ENCODE results near the gene RAP1A. TPM values are rescaled to one million over a fixed set of nuclear protein-coding genes. Genes with fewer than 3 reads are reported as not detected.

Gene RAP1A
- total RNA-seq, 2 experiments from 2014 or later, result 128 to 130 TPM

- ChIA-PET CTCF (interaction anchor here (0.6 kb wide), 1 partner anchor 98 kb away, joined by 3 read pairs; no protein-coding TSS in a partner anchor), POLR2A (no interaction called here)
- H3K27me3 Mint-ChIP-seq, result peaks cover 3% of the 10 kb centered on the region
Observed at GRCh38 chr1:111730706-111731105, 111.1 kb downstream of the RAP1A start.

GRCh38 chr1:111731956-111732355, 112.4 kb downstream of the RAP1A start:
- H3K4me3 Mint-ChIP-seq, result no peak overlapping the region
- no peaks in the 10 kb centered on the region for H3K9me3 Mint-ChIP-seq
- ChIA-PET CTCF (interaction anchor here (1.0 to 1.1 kb wide), 2 partner anchors 17 to 23 kb away, joined by 6 read pairs; no protein-coding TSS in a partner anchor), POLR2A (no interaction called here)
- H3K36me3 Mint-ChIP-seq (ENCODE audit: low read depth), result no peaks in the 10 kb centered on the region
- no peak for DNase-seq
- H3K27me3 Mint-ChIP-seq, result peaks cover 3% of the 10 kb centered on the region
- H3K4me1 Mint-ChIP-seq, result peaks cover 5% of the 10 kb centered on the region
- no peak overlapping the region for H3K27ac Mint-ChIP-seq

More at GRCh38 chr1:111730706-111731105, 111.1 kb downstream of the RAP1A start:
- no peak overlapping the region for H3K4me3 Mint-ChIP-seq
- DNase-seq, result no peak
- no peak overlapping the region for H3K27ac Mint-ChIP-seq
- H3K36me3 Mint-ChIP-seq (ENCODE audit: low read depth), result no peaks in the 10 kb centered on the region
- no peaks in the 10 kb centered on the region for H3K9me3 Mint-ChIP-seq
- H3K4me1 Mint-ChIP-seq, result peaks cover 5% of the 10 kb centered on the region

- DNase-seq, result no peak
- POLR2A ChIA-PET, result no interaction called here
- H3K27me3 Mint-ChIP-seq, result peaks cover 3% of the 10 kb centered on the region
- H3K4me1 Mint-ChIP-seq, result peaks cover 11% of the 10 kb centered on the region
- H3K27ac Mint-ChIP-seq, result no peak overlapping the region
- CTCF ChIA-PET, result no interaction called here
- no peaks in the 10 kb centered on the region for H3K9me3 Mint-ChIP-seq
- peaks cover 2% of the 10 kb centered on the region for H3K36me3 Mint-ChIP-seq (ENCODE audit: low read depth)
- no peak overlapping the region for H3K4me3 Mint-ChIP-seq
Observed at GRCh38 chr1:111732718-111733117, 113.1 kb downstream of the RAP1A start.

GRCh38 chr1:111733183-111733991, 113.8 kb downstream of the RAP1A start:
- CTCF ChIA-PET, result no interaction called here
- no peak overlapping the region for H3K27ac Mint-ChIP-seq
- H3K36me3 Mint-ChIP-seq (ENCODE audit: low read depth), result peaks cover 2% of the 10 kb centered on the region

GRCh38 chr1:111733992-111734341, 114.4 kb downstream of the RAP1A start:
- H3K9me3 Mint-ChIP-seq, result no peaks in the 10 kb centered on the region
- no peak overlapping the region for H3K27ac Mint-ChIP-seq
- ChIA-PET POLR2A (no interaction called here), CTCF (interaction anchor here (0.6 to 1.2 kb wide), 2 partner anchors 19 to 176 kb away, joined by 3 to 9 read pairs; no protein-coding TSS in a partner anchor)
- peaks cover 19% of the 10 kb centered on the region for H3K4me1 Mint-ChIP-seq
- no peak overlapping the region for H3K4me3 Mint-ChIP-seq
- DNase-seq, result no peak
- peaks cover 3% of the 10 kb centered on the region for H3K36me3 Mint-ChIP-seq (ENCODE audit: low read depth)
- peaks cover 6% of the 10 kb centered on the region for H3K27me3 Mint-ChIP-seq

More at GRCh38 chr1:111733183-111733991, 113.8 kb downstream of the RAP1A start:
- Mint-ChIP-seq H3K4me1 (peaks cover 16% of the 10 kb centered on the region), H3K27me3 (peaks cover 3% of the 10 kb centered on the region), H3K9me3 (no peaks in the 10 kb centered on the region), H3K4me3 (no peak overlapping the region)
- POLR2A ChIA-PET, result no interaction called here
- no peak for DNase-seq

DNA sequence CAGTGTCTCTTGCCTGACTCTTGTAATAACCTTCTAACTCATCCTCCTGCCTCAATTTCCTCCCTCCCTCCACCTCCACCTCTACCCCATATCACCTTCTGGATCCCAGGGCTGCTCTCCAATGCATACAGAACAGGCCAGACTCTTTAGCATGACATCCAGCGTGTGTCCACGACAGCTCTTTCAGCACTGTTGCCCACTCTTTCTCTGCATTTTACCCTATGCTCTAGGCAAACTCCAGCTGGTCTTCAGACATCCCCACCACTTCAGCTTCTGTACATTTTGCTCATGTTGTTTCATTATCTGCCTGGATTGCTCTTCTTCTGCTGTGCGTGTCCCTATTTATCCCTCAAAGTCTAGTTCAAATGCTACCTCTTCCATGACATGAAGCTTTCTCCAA, 114.8 kb downstream of the RAP1A start:
- no peak overlapping the region for H3K27ac Mint-ChIP-seq
- peaks cover 6% of the 10 kb centered on the region for H3K27me3 Mint-ChIP-seq
- no peak overlapping the region for H3K4me3 Mint-ChIP-seq
- peaks cover 3% of the 10 kb centered on the region for H3K36me3 Mint-ChIP-seq (ENCODE audit: low read depth)
- no peaks in the 10 kb centered on the region for H3K9me3 Mint-ChIP-seq
- DNase-seq, result no peak
- H3K4me1 Mint-ChIP-seq, result peaks cover 19% of the 10 kb centered on the region
- POLR2A ChIA-PET, result no interaction called here
- CTCF ChIA-PET, result interaction anchor here (0.6 to 1.2 kb wide), 2 partner anchors 19 to 176 kb away, joined by 3 to 9 read pairs; no protein-coding TSS in a partner anchor

GRCh38 chr1:111734856-111735255, 115.3 kb downstream of the RAP1A start:
- H3K4me1 Mint-ChIP-seq, result peaks cover 20% of the 10 kb centered on the region
- DNase-seq, result no peak
- ChIA-PET CTCF (interaction anchor here (0.9 to 1.2 kb wide), 2 partner anchors 13 to 20 kb away, joined by 6 to 9 read pairs; no protein-coding TSS in a partner anchor), POLR2A (no interaction called here)
- peaks cover 7% of the 10 kb centered on the region for H3K27me3 Mint-ChIP-seq
- H3K9me3 Mint-ChIP-seq, result no peaks in the 10 kb centered on the region
- H3K27ac Mint-ChIP-seq, result no peak overlapping the region
- no peak overlapping the region for H3K4me3 Mint-ChIP-seq
- peaks cover 3% of the 10 kb centered on the region for H3K36me3 Mint-ChIP-seq (ENCODE audit: low read depth)

DNA sequence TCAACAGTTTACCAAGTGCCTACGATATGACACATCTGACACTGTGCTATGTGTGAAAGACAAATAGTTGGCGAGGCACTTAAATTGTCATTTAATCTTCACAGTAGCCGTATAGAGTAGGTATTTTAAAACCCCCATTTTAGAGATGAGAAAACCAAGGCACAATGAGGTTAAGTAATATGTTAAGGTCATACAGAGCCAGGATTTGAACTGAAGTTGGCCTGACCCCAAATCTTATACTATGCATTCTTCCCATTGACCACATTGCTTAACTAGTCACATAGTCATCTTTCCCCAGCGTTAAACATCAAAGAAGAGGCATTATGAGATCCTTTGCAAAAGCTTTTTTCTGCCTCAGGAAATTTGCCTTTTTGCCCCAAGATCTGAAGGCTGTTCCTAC, 115.7 kb downstream of the RAP1A start:
- H3K27ac Mint-ChIP-seq, result no peak overlapping the region
- ChIA-PET POLR2A (no interaction called here), CTCF (interaction anchor here (0.9 to 1.2 kb wide), 2 partner anchors 12 to 20 kb away, joined by 6 to 9 read pairs; no protein-coding TSS in a partner anchor)
- H3K9me3 Mint-ChIP-seq, result no peaks in the 10 kb centered on the region
- H3K4me1 Mint-ChIP-seq, result peaks cover 22% of the 10 kb centered on the region
- H3K27me3 Mint-ChIP-seq, result peaks cover 9% of the 10 kb centered on the region
- H3K4me3 Mint-ChIP-seq, result no peak overlapping the region
- DNase-seq, result no peak
- peaks cover 3% of the 10 kb centered on the region for H3K36me3 Mint-ChIP-seq (ENCODE audit: low read depth)

DNA sequence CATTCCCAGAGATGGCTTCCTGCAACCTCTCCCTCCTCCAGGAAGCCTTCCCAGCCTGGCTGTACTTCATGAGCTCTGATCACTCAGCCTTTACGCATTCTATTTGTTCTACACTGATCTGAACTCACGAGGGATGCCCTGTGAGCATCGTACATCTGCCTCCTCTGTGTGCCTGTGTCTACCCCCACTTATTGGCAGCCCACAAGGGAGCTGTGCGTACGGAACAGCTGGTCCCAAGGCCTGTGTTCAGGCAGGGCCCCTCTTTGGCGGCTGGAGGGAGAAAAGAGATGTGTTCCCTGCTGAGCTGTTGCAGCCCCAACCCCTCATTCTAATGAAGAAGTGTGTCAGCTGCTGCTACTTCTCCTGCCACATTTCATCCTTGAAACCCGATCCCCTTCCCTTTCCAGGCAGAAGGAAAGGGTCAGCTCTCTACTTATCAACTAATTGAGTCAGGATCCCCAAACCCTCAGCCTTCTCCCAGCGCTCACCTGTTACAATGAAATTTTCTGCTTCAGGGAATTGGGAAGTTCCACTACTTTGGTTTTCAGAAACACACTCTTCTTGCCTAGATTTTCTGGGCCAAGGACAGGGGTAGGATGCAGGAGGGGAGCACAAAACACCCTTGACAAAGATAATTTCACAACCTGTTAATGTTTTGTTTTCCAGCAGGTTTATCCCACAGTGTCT, 116.4 kb downstream of the RAP1A start:
- CTCF ChIA-PET, result interaction anchor here (0.9 to 3.0 kb wide), 7 partner anchors 11 to 228 kb away, joined by 3 to 13 read pairs (median 5); no protein-coding TSS in a partner anchor
- POLR2A ChIA-PET, result no interaction called here

GRCh38 chr1:111736548-111737215, 117.1 kb downstream of the RAP1A start:
- H3K9me3 Mint-ChIP-seq, result no peaks in the 10 kb centered on the region
- H3K36me3 Mint-ChIP-seq (ENCODE audit: low read depth), result peaks cover 3% of the 10 kb centered on the region
- ChIA-PET CTCF (interaction anchor here (1.0 to 3.0 kb wide), 6 partner anchors 11 to 229 kb away, joined by 3 to 13 read pairs (median 4); no protein-coding TSS in a partner anchor), POLR2A (no interaction called here)
- no peak overlapping the region for H3K27ac Mint-ChIP-seq
- peaks cover 27% of the 10 kb centered on the region for H3K4me1 Mint-ChIP-seq
- peaks cover 22% of the 10 kb centered on the region for H3K27me3 Mint-ChIP-seq
- DNase-seq, result no peak
- H3K4me3 Mint-ChIP-seq, result no peak overlapping the region

More for the DNA sequence above, 116.4 kb downstream of the RAP1A start:
- H3K27ac Mint-ChIP-seq, result no peak overlapping the region
- H3K9me3 Mint-ChIP-seq, result no peaks in the 10 kb centered on the region
- H3K27me3 Mint-ChIP-seq, result peaks cover 16% of the 10 kb centered on the region
- peaks cover 3% of the 10 kb centered on the region for H3K36me3 Mint-ChIP-seq (ENCODE audit: low read depth)
- no peak for DNase-seq
- no peak overlapping the region for H3K4me3 Mint-ChIP-seq
- H3K4me1 Mint-ChIP-seq, result peaks cover 27% of the 10 kb centered on the region

- H3K27me3 Mint-ChIP-seq, result peaks cover 30% of the 10 kb centered on the region
- H3K4me1 Mint-ChIP-seq, result peaks cover 27% of the 10 kb centered on the region
- H3K9me3 Mint-ChIP-seq, result no peaks in the 10 kb centered on the region
- H3K4me3 Mint-ChIP-seq, result peak overlapping the region; percentile 82
- ChIA-PET POLR2A (no interaction called here), CTCF (interaction anchor here (0.5 to 3.0 kb wide), 10 partner anchors 9 to 230 kb away, joined by 3 to 13 read pairs (median 4); no protein-coding TSS in a partner anchor)
- peaks cover 3% of the 10 kb centered on the region for H3K36me3 Mint-ChIP-seq (ENCODE audit: low read depth)
- H3K27ac Mint-ChIP-seq, result no peak overlapping the region
- no peak for DNase-seq
Observed at GRCh38 chr1:111737216-111738132, 117.9 kb downstream of the RAP1A start.

- POLR2A ChIA-PET, result no interaction called here
- Mint-ChIP-seq H3K27ac (no peak overlapping the region), H3K4me1 (peaks cover 26% of the 10 kb centered on the region), H3K36me3 (ENCODE audit: low read depth) (peaks cover 3% of the 10 kb centered on the region), H3K4me3 (peak overlapping the region; percentile 82), H3K9me3 (no peaks in the 10 kb centered on the region), H3K27me3 (peaks cover 32% of the 10 kb centered on the region)
- DNase-seq, result peak; percentile 44
- CTCF ChIA-PET, result interaction anchor here (0.5 to 3.0 kb wide), 8 partner anchors 10 to 230 kb away, joined by 3 to 13 read pairs (median 4); no protein-coding TSS in a partner anchor
Observed at GRCh38 chr1:111738133-111738435, 118.5 kb downstream of the RAP1A start.
